Mesenchymal stem cell (in vitro differentiated cells and primary cell): ENCODE measurements around the gene WLS.

Source experiments
- DNase-seq: peaks from one replicate; pipeline ENCODE4 v3.0.0-alpha.2; 2013
- H2AFZ ChIP-seq: one replicate; pipeline ENCODE4 v1.6.1; 2013; ENCODE audit warnings: low read depth, mild to moderate bottlenecking, control low read depth, inconsistent platforms, low read length, moderate library complexity
- H2AK5ac ChIP-seq: 2 replicates; pipeline ENCODE4 v1.6.1; 2013; ENCODE audit warnings: low read length, moderate library complexity, mild to moderate bottlenecking, inconsistent platforms; ENCODE audit not compliant: severe bottlenecking
- H2BK120ac ChIP-seq: one replicate; pipeline ENCODE4 v1.6.1; 2013; ENCODE audit warnings: low read depth, mild to moderate bottlenecking, inconsistent platforms, low read length, moderate library complexity
- H2BK12ac ChIP-seq, 2 experiments: one replicate each; pipeline ENCODE4 v1.6.1; 2013; ENCODE audit warnings: inconsistent platforms in 2 of 2, low read length in 2 of 2, mild to moderate bottlenecking in 2 of 2, moderate library complexity in 2 of 2, control low read depth in 1 of 2
- H2BK15ac ChIP-seq: one replicate; pipeline ENCODE4 v1.6.1; 2013; ENCODE audit warnings: mild to moderate bottlenecking, low read depth, inconsistent platforms; ENCODE audit not compliant: poor library complexity, severe bottlenecking
- H2BK5ac ChIP-seq: 2 replicates; pipeline ENCODE4 v1.6.1; 2013; ENCODE audit warnings: low read depth, mild to moderate bottlenecking, low read length, control low read depth, inconsistent platforms; ENCODE audit not compliant: poor library complexity, severe bottlenecking
- H3K14ac ChIP-seq, 2 experiments: one replicate each; pipeline ENCODE4 v1.6.1; 2013; ENCODE audit warnings: inconsistent platforms in 2 of 2, low read length in 2 of 2, control low read depth in 1 of 2, mild to moderate bottlenecking in 1 of 2, moderate library complexity in 1 of 2
- H3K18ac ChIP-seq, 2 experiments: one replicate each; pipeline ENCODE4 v1.6.1; 2013; ENCODE audit warnings: inconsistent platforms in 2 of 2, low read length in 2 of 2, control low read depth in 1 of 2, low read depth in 1 of 2, mild to moderate bottlenecking in 1 of 2
- H3K23ac ChIP-seq, 2 experiments: one replicate each; pipeline ENCODE4 v1.6.1; 2013; ENCODE audit warnings: inconsistent platforms in 2 of 2, low read length in 2 of 2, mild to moderate bottlenecking in 2 of 2, moderate library complexity in 2 of 2, control low read depth in 1 of 2
- H3K27ac ChIP-seq: 2 replicates; pipeline ENCODE4 v1.5.1; 2013; ENCODE audit warnings: mild to moderate bottlenecking, moderate library complexity, low read length, control low read depth, inconsistent platforms; ENCODE audit not compliant: poor library complexity, severe bottlenecking
- H3K27me3 ChIP-seq, 2 experiments: 2 replicates each; pipeline versions ENCODE4 v1.6.1 to v1.7.0; 2013; ENCODE audit warnings: low read length in 2 of 2, mild to moderate bottlenecking in 2 of 2, moderate library complexity in 2 of 2, control low read depth in 1 of 2, inconsistent platforms in 1 of 2; ENCODE audit not compliant: control insufficient read depth in 1 of 2, insufficient read depth in 1 of 2
- H3K36me3 ChIP-seq, 2 experiments: 2 replicates each; pipeline versions ENCODE4 v1.6.1 to v1.7.0; 2013; ENCODE audit warnings: low read length in 2 of 2, control low read depth in 1 of 2, inconsistent platforms in 1 of 2, low read depth in 1 of 2, mild to moderate bottlenecking in 1 of 2; ENCODE audit not compliant: insufficient read depth in 2 of 2, control insufficient read depth in 1 of 2
- H3K4ac ChIP-seq, 2 experiments: one replicate each; pipeline ENCODE4 v1.6.1; 2013; ENCODE audit warnings: inconsistent platforms in 2 of 2, low read length in 2 of 2, mild to moderate bottlenecking in 2 of 2, moderate library complexity in 2 of 2, control low read depth in 1 of 2, low read depth in 1 of 2
- H3K4me1 ChIP-seq: 2 replicates; pipeline ENCODE4 v1.6.1; 2013; ENCODE audit warnings: low read depth, low read length, control low read depth; ENCODE audit not compliant: control insufficient read depth, insufficient read depth
- H3K4me2 ChIP-seq: 2 replicates; pipeline ENCODE4 v1.6.1; 2013; ENCODE audit warnings: low read length, mild to moderate bottlenecking, inconsistent platforms; ENCODE audit not compliant: poor library complexity, severe bottlenecking
- H3K4me3 ChIP-seq, 2 experiments: 2 replicates each; pipeline versions ENCODE4 v1.5.1 to v1.7.0; 2013; ENCODE audit warnings: low read length in 2 of 2, mild to moderate bottlenecking in 2 of 2, control low read depth in 1 of 2, low read depth in 1 of 2; ENCODE audit not compliant: insufficient read depth in 1 of 2
- H3K79me1 ChIP-seq: replicated peaks from 2 replicates; pipeline ENCODE4 v1.6.1; 2013; ENCODE audit warnings: mild to moderate bottlenecking, control low read depth, low read length, inconsistent platforms; ENCODE audit not compliant: poor library complexity, severe bottlenecking
- H3K9ac ChIP-seq: 2 replicates; pipeline ENCODE4 v1.7.0; 2013; ENCODE audit warnings: mild to moderate bottlenecking, low read length, moderate library complexity
- H3K9me3 ChIP-seq: 2 replicates; pipeline ENCODE4 v1.7.0; 2013; ENCODE audit warnings: mild to moderate bottlenecking, low read length; ENCODE audit not compliant: control insufficient read depth
- H4K8ac ChIP-seq: one replicate; pipeline ENCODE4 v1.6.1; 2013; ENCODE audit warnings: inconsistent platforms, mild to moderate bottlenecking, low read length, moderate library complexity
- H4K91ac ChIP-seq: one replicate; pipeline ENCODE4 v1.6.1; 2013; ENCODE audit warnings: mild to moderate bottlenecking, low read length, inconsistent platforms
- WGBS: methylation state at CpG from one replicate; pipeline ENCODE4 v1.1.7; 2013; ENCODE audit warnings: mixed read lengths; 5-methylcytosine and 5-hydroxymethylcytosine counted together

WLS gene

GRCh38 chr1:68149907-68150306 lies 82.4 kb downstream of the WLS start:
- Histone ChIP-seq H3K9me3 (no peaks in the 10 kb centered on the region), H3K4me1 (no peaks in the 10 kb centered on the region), H2BK15ac (no peak overlapping the region), H2AFZ (no peak overlapping the region), H3K27me3 (no peaks in the 10 kb centered on the region), H3K14ac (no peak overlapping the region), H3K36me3 (peaks cover 47 to 100% of the 10 kb centered on the region in 2 experiments), H4K91ac (no peak overlapping the region), H2BK120ac (no peak overlapping the region), H4K8ac (no peak overlapping the region), H3K27ac (no peak overlapping the region), H3K9ac (no peak overlapping the region), H3K23ac (no peak overlapping the region), H2BK5ac (no peak overlapping the region), H3K4me3 (no peak overlapping the region), H2BK12ac (no peak overlapping the region), H3K79me1 (peaks cover 27% of the 10 kb centered on the region), H3K4me2 (no peak overlapping the region), H3K18ac (no peak overlapping the region), H3K4ac (no peak overlapping the region), H2AK5ac (no peak overlapping the region)
- 98% methylated on average over 8 of the region's 8 CpGs for WGBS
- no peak for DNase-seq

- H3K27ac ChIP-seq = no peak overlapping the region
- no peaks in the 10 kb centered on the region for H3K4me1 ChIP-seq
- H3K4ac ChIP-seq = no peak overlapping the region
- DNase-seq = no peak
- H4K8ac ChIP-seq = no peak overlapping the region
- no peak overlapping the region for H2BK5ac ChIP-seq
- no peak overlapping the region for H2BK12ac ChIP-seq
- H2BK120ac ChIP-seq = no peak overlapping the region
- H3K9me3 ChIP-seq = no peaks in the 10 kb centered on the region
- no peak overlapping the region for H3K14ac ChIP-seq
- H3K79me1 ChIP-seq = peaks cover 29% of the 10 kb centered on the region
- H3K27me3 ChIP-seq = no peaks in the 10 kb centered on the region
- no peak overlapping the region for H3K4me3 ChIP-seq
- no peak overlapping the region for H3K4me2 ChIP-seq
- H2AK5ac ChIP-seq = no peak overlapping the region
- peaks cover 47 to 100% of the 10 kb centered on the region in 2 experiments for H3K36me3 ChIP-seq
- no peak overlapping the region for H2AFZ ChIP-seq
- 97% methylated on average over 4 of the region's 5 CpGs for WGBS
- no peak overlapping the region for H2BK15ac ChIP-seq
- H3K18ac ChIP-seq = no peak overlapping the region
- no peak overlapping the region for H3K9ac ChIP-seq
- H3K23ac ChIP-seq = no peak overlapping the region
- no peak overlapping the region for H4K91ac ChIP-seq
Observed at GRCh38 chr1:68149110-68149798, 83.1 kb downstream of the WLS start.

- no peak overlapping the region for H3K14ac ChIP-seq
- no peak overlapping the region for H3K18ac ChIP-seq
- H2BK5ac ChIP-seq = no peak overlapping the region
- H4K8ac ChIP-seq = no peak overlapping the region
- no peaks in the 10 kb centered on the region for H3K27me3 ChIP-seq
- H3K4me3 ChIP-seq = no peak overlapping the region
- H2AFZ ChIP-seq = no peak overlapping the region
- H2BK120ac ChIP-seq = no peak overlapping the region
- H3K23ac ChIP-seq = no peak overlapping the region
- no peak overlapping the region for H2BK12ac ChIP-seq
- over 99% methylated on average over 7 of the region's 8 CpGs for WGBS
- H3K36me3 ChIP-seq = peaks cover 47 to 100% of the 10 kb centered on the region in 2 experiments
- no peak overlapping the region for H4K91ac ChIP-seq
- H3K27ac ChIP-seq = no peak overlapping the region
- no peaks in the 10 kb centered on the region for H3K9me3 ChIP-seq
- no peak overlapping the region for H3K4ac ChIP-seq
- no peaks in the 10 kb centered on the region for H3K4me1 ChIP-seq
- H3K4me2 ChIP-seq = no peak overlapping the region
- H3K9ac ChIP-seq = no peak overlapping the region
- no peak overlapping the region for H2BK15ac ChIP-seq
- H2AK5ac ChIP-seq = no peak overlapping the region
- peaks cover 27% of the 10 kb centered on the region for H3K79me1 ChIP-seq
- no peak for DNase-seq
Observed at GRCh38 chr1:68148631-68149030, 83.7 kb downstream of the WLS start.

GRCh38 chr1:68147534-68148171 lies 84.7 kb downstream of the WLS start:
- 93% methylated on average over 4 of the region's 4 CpGs for WGBS
- Histone ChIP-seq H3K23ac (no peak overlapping the region), H3K18ac (no peak overlapping the region), H3K4me2 (no peak overlapping the region), H2BK5ac (no peak overlapping the region), H3K36me3 (peaks cover 39 to 100% of the 10 kb centered on the region in 2 experiments), H2BK15ac (no peak overlapping the region), H3K79me1 (peaks cover 24% of the 10 kb centered on the region), H2AFZ (no peak overlapping the region), H3K9me3 (no peaks in the 10 kb centered on the region), H3K14ac (no peak overlapping the region), H3K27ac (no peak overlapping the region), H4K8ac (no peak overlapping the region), H2AK5ac (no peak overlapping the region), H3K4ac (no peak overlapping the region), H2BK120ac (no peak overlapping the region), H3K4me1 (peaks cover under 1% of the 10 kb centered on the region), H3K4me3 (no peak overlapping the region), H4K91ac (no peak overlapping the region), H3K9ac (no peak overlapping the region), H2BK12ac (no peak overlapping the region), H3K27me3 (no peaks in the 10 kb centered on the region)
- no peak for DNase-seq
